ENCODE data around the gene SLC44A1. TPM values are rescaled to one million over a fixed set of nuclear protein-coding genes. Genes with fewer than 3 reads are reported as not detected.

The SLC44A1 gene
- total RNA-seq, 1 donor from 2014 or later: 16.8 TPM

GRCh38 chr9:105346273-105346672 lies 101.8 kb downstream of the SLC44A1 start:
- ATAC-seq (no peak), DNase-seq (ENCODE audit: missing footprints) (no peak)
- intact Hi-C loops (cut with DNase I): no loop called here

GRCh38 chr9:105354448-105354847 lies 110.0 kb downstream of the SLC44A1 start:
- intact Hi-C loops (cut with DNase I): no loop called here
- DNase-seq (ENCODE audit: missing footprints) (no peak), ATAC-seq (no peak)

GRCh38 chr9:105355781-105356180 lies 111.3 kb downstream of the SLC44A1 start:
- intact Hi-C loops (cut with DNase I): no loop called here
- ATAC-seq: no peak
- DNase-seq (ENCODE audit: missing footprints): no peak

- DNase-seq (ENCODE audit: missing footprints): no peak
- intact Hi-C loops (cut with DNase I): no loop called here
- no peak for ATAC-seq
Measured at GRCh38 chr9:105357937-105358336, 113.5 kb downstream of the SLC44A1 start.

- intact Hi-C loops (cut with DNase I): no loop called here
- DNase-seq (ENCODE audit: missing footprints) (no peak), ATAC-seq (no peak)
Measured at GRCh38 chr9:105359892-105360291, 115.4 kb downstream of the SLC44A1 start.

- intact Hi-C loops (cut with DNase I): no loop called here
- ATAC-seq: no peak
Measured at GRCh38 chr9:105360344-105360743, 115.9 kb downstream of the SLC44A1 start.

GRCh38 chr9:105361873-105362272 lies 117.4 kb downstream of the SLC44A1 start:
- DNase-seq (ENCODE audit: missing footprints) (no peak), ATAC-seq (no peak)
- intact Hi-C loops (cut with DNase I): no loop called here

More at GRCh38 chr9:105360344-105360743, 115.9 kb downstream of the SLC44A1 start:
- no peak for DNase-seq (ENCODE audit: missing footprints)

GRCh38 chr9:105362470-105362869 lies 118.0 kb downstream of the SLC44A1 start:
- DNase-seq (ENCODE audit: missing footprints) (no peak), ATAC-seq (no peak)
- intact Hi-C loops (cut with DNase I): no loop called here

- intact Hi-C loops (cut with DNase I): no loop called here
- DNase-seq (ENCODE audit: missing footprints) (no peak), ATAC-seq (no peak)
Measured at GRCh38 chr9:105363837-105364236, 119.4 kb downstream of the SLC44A1 start.

- intact Hi-C loops (cut with DNase I): no loop called here
- DNase-seq (ENCODE audit: missing footprints) (no peak), ATAC-seq (no peak)
Measured at GRCh38 chr9:105369911-105370310, 125.5 kb downstream of the SLC44A1 start.

- ATAC-seq (no peak), DNase-seq (ENCODE audit: missing footprints) (no peak)
- intact Hi-C loops (cut with DNase I): no loop called here
Measured at GRCh38 chr9:105373723-105374122, 129.3 kb downstream of the SLC44A1 start.

- DNase-seq (ENCODE audit: missing footprints) (no peak), ATAC-seq (no peak)
- intact Hi-C loops (cut with DNase I): no loop called here
Measured at GRCh38 chr9:105375323-105375722, 130.9 kb downstream of the SLC44A1 start.

GRCh38 chr9:105376893-105377292 lies 132.4 kb downstream of the SLC44A1 start:
- no peak for ATAC-seq
- DNase-seq (ENCODE audit: missing footprints): no peak
- intact Hi-C loops (cut with DNase I): no loop called here

- no peak for DNase-seq (ENCODE audit: missing footprints)
- intact Hi-C loops (cut with DNase I): no loop called here
- ATAC-seq: no peak
Measured at GRCh38 chr9:105385381-105385985, 141.0 kb downstream of the SLC44A1 start.

- ATAC-seq (no peak), DNase-seq (ENCODE audit: missing footprints) (no peak)
- intact Hi-C loops (cut with DNase I): no loop called here
Measured at GRCh38 chr9:105389796-105390195, 145.3 kb downstream of the SLC44A1 start.

GRCh38 chr9:105390871-105391270 lies 146.4 kb downstream of the SLC44A1 start:
- intact Hi-C loops (cut with DNase I): no loop called here
- ATAC-seq (no peak), DNase-seq (ENCODE audit: missing footprints) (no peak)

GRCh38 chr9:105391288-105391687 lies 146.8 kb downstream of the SLC44A1 start:
- no peak for ATAC-seq
- no peak for DNase-seq (ENCODE audit: missing footprints)
- intact Hi-C loops (cut with DNase I): no loop called here

- intact Hi-C loops (cut with DNase I): no loop called here
- DNase-seq (ENCODE audit: missing footprints) (no peak), ATAC-seq (no peak)
Measured at GRCh38 chr9:105392531-105392930, 148.1 kb downstream of the SLC44A1 start.

- intact Hi-C loops (cut with DNase I): no loop called here
- no peak for ATAC-seq
- DNase-seq (ENCODE audit: missing footprints): no peak
Measured at GRCh38 chr9:105393576-105394344, 149.3 kb downstream of the SLC44A1 start.

GRCh38 chr9:105396441-105396840 lies 152.0 kb downstream of the SLC44A1 start:
- ATAC-seq: no peak
- intact Hi-C loops (cut with DNase I): no loop called here
- no peak for DNase-seq (ENCODE audit: missing footprints)

- intact Hi-C loops (cut with DNase I): no loop called here
- ATAC-seq (no peak), DNase-seq (ENCODE audit: missing footprints) (no peak)
Measured at GRCh38 chr9:105396901-105397300, 152.4 kb downstream of the SLC44A1 start.
